ENCODE results near the gene AKR1B15. TPM values are rescaled to one million over a fixed set of nuclear protein-coding genes. Genes with fewer than 3 reads are reported as not detected.

The AKR1B15 gene
- total RNA-seq, 1 donor from 2014 or later, result not detected

DNA sequence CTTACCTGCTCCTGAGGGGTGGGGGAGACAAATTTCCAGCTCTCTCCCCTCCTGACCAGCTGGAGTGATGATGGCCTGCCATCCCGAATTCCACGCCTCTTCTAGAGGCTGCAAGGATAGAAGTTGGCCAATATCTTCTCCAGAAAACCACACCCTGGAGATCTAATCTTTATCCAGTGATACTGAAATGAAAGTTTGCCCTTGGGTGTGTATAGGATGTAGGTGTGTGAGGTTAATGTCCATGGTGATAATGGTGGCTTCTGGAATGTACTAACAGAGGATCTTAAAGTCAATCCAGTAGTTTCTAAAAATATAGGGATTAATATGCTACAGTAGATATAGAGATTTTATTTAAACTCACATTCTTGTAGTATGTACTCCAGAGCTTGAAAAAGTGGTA lies 22.2 kb downstream of the AKR1B15 start:
- H3K36me3 Mint-ChIP-seq (ENCODE audit: low read depth), result no peaks in the 10 kb centered on the region
- no peak overlapping the region for H3K4me3 Mint-ChIP-seq

GRCh38 chr7:134571746-134572461 lies 23.0 kb downstream of the AKR1B15 start:
- DNase-seq (ENCODE audit: low read depth, low spot score), result no peak
- H3K4me3 Mint-ChIP-seq, result no peak overlapping the region

More for the DNA sequence above, 22.2 kb downstream of the AKR1B15 start:
- H3K4me1 Mint-ChIP-seq, result no peaks in the 10 kb centered on the region
- TF ChIP-seq, protein P1, sequence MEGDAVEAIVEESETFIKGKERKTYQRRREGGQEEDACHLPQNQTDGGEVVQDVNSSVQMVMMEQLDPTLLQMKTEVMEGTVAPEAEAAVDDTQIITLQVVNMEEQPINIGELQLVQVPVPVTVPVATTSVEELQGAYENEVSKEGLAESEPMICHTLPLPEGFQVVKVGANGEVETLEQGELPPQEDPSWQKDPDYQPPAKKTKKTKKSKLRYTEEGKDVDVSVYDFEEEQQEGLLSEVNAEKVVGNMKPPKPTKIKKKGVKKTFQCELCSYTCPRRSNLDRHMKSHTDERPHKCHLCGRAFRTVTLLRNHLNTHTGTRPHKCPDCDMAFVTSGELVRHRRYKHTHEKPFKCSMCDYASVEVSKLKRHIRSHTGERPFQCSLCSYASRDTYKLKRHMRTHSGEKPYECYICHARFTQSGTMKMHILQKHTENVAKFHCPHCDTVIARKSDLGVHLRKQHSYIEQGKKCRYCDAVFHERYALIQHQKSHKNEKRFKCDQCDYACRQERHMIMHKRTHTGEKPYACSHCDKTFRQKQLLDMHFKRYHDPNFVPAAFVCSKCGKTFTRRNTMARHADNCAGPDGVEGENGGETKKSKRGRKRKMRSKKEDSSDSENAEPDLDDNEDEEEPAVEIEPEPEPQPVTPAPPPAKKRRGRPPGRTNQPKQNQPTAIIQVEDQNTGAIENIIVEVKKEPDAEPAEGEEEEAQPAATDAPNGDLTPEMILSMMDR (conservative IDR thresholded peaks at IDR 0.05), result no peak
- H3K27ac Mint-ChIP-seq (ENCODE audit: unreplicated experiment), result no peak overlapping the region
- no peak for DNase-seq (ENCODE audit: low read depth, low spot score)
- H3K27me3 Mint-ChIP-seq (ENCODE audit: low read depth), result no peaks in the 10 kb centered on the region
- peaks cover 7% of the 10 kb centered on the region for H3K9me3 Mint-ChIP-seq

GRCh38 chr7:134574322-134574721 lies 25.4 kb downstream of the AKR1B15 start:
- TF ChIP-seq, protein P1 (conservative IDR thresholded peaks at IDR 0.05), result no peak
- no peak for DNase-seq (ENCODE audit: low read depth, low spot score)
- Mint-ChIP-seq H3K4me3 (no peak overlapping the region), H3K27me3 (ENCODE audit: low read depth) (peaks cover 8% of the 10 kb centered on the region), H3K27ac (ENCODE audit: unreplicated experiment) (no peak overlapping the region), H3K4me1 (no peaks in the 10 kb centered on the region), H3K36me3 (ENCODE audit: low read depth) (no peaks in the 10 kb centered on the region), H3K9me3 (peaks cover 7% of the 10 kb centered on the region)

More at GRCh38 chr7:134571746-134572461, 23.0 kb downstream of the AKR1B15 start:
- Mint-ChIP-seq H3K4me1 (no peaks in the 10 kb centered on the region), H3K27ac (ENCODE audit: unreplicated experiment) (no peak overlapping the region), H3K27me3 (ENCODE audit: low read depth) (no peaks in the 10 kb centered on the region), H3K9me3 (peaks cover 7% of the 10 kb centered on the region), H3K36me3 (ENCODE audit: low read depth) (no peaks in the 10 kb centered on the region)
- TF ChIP-seq, protein P1 (conservative IDR thresholded peaks at IDR 0.05), result no peak

- Mint-ChIP-seq H3K4me1 (no peaks in the 10 kb centered on the region), H3K4me3 (no peak overlapping the region), H3K9me3 (peaks cover 7% of the 10 kb centered on the region), H3K27ac (ENCODE audit: unreplicated experiment) (no peak overlapping the region), H3K36me3 (ENCODE audit: low read depth) (no peaks in the 10 kb centered on the region), H3K27me3 (ENCODE audit: low read depth) (peaks cover 34% of the 10 kb centered on the region)
- DNase-seq (ENCODE audit: low read depth, low spot score), result no peak
- TF ChIP-seq, protein P1 (conservative IDR thresholded peaks at IDR 0.05), result no peak
Measured at GRCh38 chr7:134584290-134584689, 35.4 kb downstream of the AKR1B15 start.

DNA sequence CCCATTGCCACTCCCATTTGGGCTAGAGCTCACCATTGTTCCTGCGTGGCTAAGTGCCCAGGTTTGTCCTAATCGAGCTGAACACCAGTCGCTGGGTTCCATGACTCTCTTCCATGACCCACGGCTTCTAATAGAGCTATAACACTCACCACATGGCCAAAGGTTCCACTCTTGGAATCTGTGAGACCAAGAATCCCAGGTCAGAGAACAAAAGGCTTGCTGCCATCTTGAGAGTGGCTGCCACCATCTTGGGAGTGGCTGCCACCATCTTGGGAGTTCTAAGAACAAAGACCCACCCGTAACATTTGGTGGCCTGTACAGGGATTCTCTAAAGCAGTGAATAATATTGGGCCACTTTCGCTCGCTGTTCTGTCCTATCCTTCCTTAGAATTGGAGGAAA lies 37.0 kb downstream of the AKR1B15 start:
- Mint-ChIP-seq H3K4me3 (no peak overlapping the region), H3K9me3 (peaks cover 7% of the 10 kb centered on the region), H3K27me3 (ENCODE audit: low read depth) (peaks cover 19% of the 10 kb centered on the region), H3K27ac (ENCODE audit: unreplicated experiment) (no peak overlapping the region), H3K4me1 (no peaks in the 10 kb centered on the region), H3K36me3 (ENCODE audit: low read depth) (no peaks in the 10 kb centered on the region)
- TF ChIP-seq, protein P1 (conservative IDR thresholded peaks at IDR 0.05), result no peak
- DNase-seq (ENCODE audit: low read depth, low spot score), result no peak
